ENCODE data around the gene ITPK1. TPM values are rescaled to one million over a fixed set of nuclear protein-coding genes. Genes with fewer than 3 reads are reported as not detected.

Gene ITPK1
- total and polyA plus RNA-seq, 10 of the 15 experiments (the other 5 are each of a cell fraction or from before 2014, with no cell fraction given) = 1.3 to 73.2 (median 27.0) TPM

DNA sequence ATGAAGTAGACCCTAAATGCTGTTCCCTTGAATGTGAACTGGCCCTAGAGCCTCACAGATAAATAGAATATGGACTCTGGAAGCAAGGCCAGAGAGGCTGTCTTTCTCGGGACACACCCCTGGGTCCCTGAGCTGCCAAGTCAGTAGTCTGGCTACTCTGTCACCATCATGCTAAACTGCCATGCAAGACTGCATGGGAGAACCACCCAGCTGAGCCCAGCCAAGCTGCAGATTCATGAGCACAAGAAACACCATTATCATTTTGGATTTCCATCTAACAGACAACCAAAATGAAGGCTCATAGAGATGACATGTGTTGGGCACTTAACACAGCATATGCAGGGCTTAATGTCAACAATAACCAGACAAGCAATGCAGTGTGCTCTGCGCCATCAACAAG is 139.5 kb downstream of the ITPK1 start (continued):
- TF ChIP-seq CEBPZ (IDR thresholded peaks at IDR 0.05; ENCODE audit: low read depth, low read length) (no peak), CREB1 (IDR thresholded peaks at IDR 0.05; ENCODE audit: low read depth) (no peak), STAT1 (conservative IDR thresholded peaks at IDR 0.05) (no peak)

GRCh38 chr14:92974541-92975345 is 141.0 kb downstream of the ITPK1 start:
- no peak for TF ChIP-seq CBFB (IDR thresholded peaks at IDR 0.05; ENCODE audit: low read depth)
- TF ChIP-seq MYC (IDR thresholded peaks at IDR 0.05; ENCODE audit: insufficient read depth, insufficient read length, insufficient replicate concordance, low read length, severe bottlenecking) = no peak
- no peak for TF ChIP-seq TAF1 (IDR thresholded peaks at IDR 0.05; ENCODE audit: borderline replicate concordance, low read depth, low read length)
- no peak for TF ChIP-seq TCF3 (IDR thresholded peaks at IDR 0.05; ENCODE audit: borderline replicate concordance, insufficient read depth, low read depth, low read length)
- no peak for TF ChIP-seq POLR2AphosphoS5 (IDR thresholded peaks at IDR 0.05; ENCODE audit: low read length)
- no peak for TF ChIP-seq CBX3 (IDR thresholded peaks at IDR 0.05; ENCODE audit: borderline replicate concordance, low read depth)
- no peak for TF ChIP-seq GATAD2B (conservative IDR thresholded peaks at IDR 0.05; ENCODE audit: low read depth)
- TF ChIP-seq ZNF217 (IDR thresholded peaks at IDR 0.05) = no peak
- TF ChIP-seq, protein P1, sequence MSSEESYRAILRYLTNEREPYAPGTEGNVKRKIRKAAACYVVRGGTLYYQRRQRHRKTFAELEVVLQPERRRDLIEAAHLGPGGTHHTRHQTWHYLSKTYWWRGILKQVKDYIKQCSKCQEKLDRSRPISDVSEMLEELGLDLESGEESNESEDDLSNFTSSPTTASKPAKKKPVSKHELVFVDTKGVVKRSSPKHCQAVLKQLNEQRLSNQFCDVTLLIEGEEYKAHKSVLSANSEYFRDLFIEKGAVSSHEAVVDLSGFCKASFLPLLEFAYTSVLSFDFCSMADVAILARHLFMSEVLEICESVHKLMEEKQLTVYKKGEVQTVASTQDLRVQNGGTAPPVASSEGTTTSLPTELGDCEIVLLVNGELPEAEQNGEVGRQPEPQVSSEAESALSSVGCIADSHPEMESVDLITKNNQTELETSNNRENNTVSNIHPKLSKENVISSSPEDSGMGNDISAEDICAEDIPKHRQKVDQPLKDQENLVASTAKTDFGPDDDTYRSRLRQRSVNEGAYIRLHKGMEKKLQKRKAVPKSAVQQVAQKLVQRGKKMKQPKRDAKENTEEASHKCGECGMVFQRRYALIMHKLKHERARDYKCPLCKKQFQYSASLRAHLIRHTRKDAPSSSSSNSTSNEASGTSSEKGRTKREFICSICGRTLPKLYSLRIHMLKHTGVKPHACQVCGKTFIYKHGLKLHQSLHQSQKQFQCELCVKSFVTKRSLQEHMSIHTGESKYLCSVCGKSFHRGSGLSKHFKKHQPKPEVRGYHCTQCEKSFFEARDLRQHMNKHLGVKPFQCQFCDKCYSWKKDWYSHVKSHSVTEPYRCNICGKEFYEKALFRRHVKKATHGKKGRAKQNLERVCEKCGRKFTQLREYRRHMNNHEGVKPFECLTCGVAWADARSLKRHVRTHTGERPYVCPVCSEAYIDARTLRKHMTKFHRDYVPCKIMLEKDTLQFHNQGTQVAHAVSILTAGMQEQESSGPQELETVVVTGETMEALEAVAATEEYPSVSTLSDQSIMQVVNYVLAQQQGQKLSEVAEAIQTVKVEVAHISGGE (CRISPR knock-in tag; IDR thresholded peaks at IDR 0.05) = no peak
- TF ChIP-seq SMC3 (IDR thresholded peaks at IDR 0.05; ENCODE audit: borderline replicate concordance, low read length) = no peak
- TF ChIP-seq MEF2A (IDR thresholded peaks at IDR 0.05; ENCODE audit: insufficient read depth, low read depth, low read length) = no peak
- TF ChIP-seq RUNX3 (IDR thresholded peaks at IDR 0.05; ENCODE audit: low read length) = no peak
- no peak for TF ChIP-seq CEBPB (IDR thresholded peaks at IDR 0.05; ENCODE audit: borderline replicate concordance in 1 of 2, low read depth in 2 of 2, low read length in 2 of 2)
- POLR2A ChIA-PET = no interaction called here
- Histone ChIP-seq H3K4me1 (ENCODE audit: control insufficient read depth, insufficient read depth, low read length) (no peaks in the 10 kb centered on the region), H3K79me2 (ENCODE audit: control insufficient read depth, insufficient read depth, low read length) (no peaks in the 10 kb centered on the region), H3K4me2 (ENCODE audit: control insufficient read depth, insufficient read depth) (no peak overlapping the region), H3K9ac (ENCODE audit: control insufficient read depth, insufficient read depth, low read length) (no peak overlapping the region), H2AFZ (ENCODE audit: control insufficient read depth, low read depth, low read length) (no peak overlapping the region), H3K27ac (ENCODE audit: control insufficient read depth, insufficient read depth) (no peak overlapping the region), H3K27me3 (replicated peaks in 1 of 2; ENCODE audit: control insufficient read depth in 2 of 2, insufficient read depth in 2 of 2, low read length in 1 of 2) (no peaks in the 10 kb centered on the region), H3K4me3 (no peak overlapping the region), H4K20me1 (ENCODE audit: control insufficient read depth, insufficient read depth) (no peaks in the 10 kb centered on the region), H3K9me3 (replicated peaks; ENCODE audit: control insufficient read depth, insufficient read depth, low read length) (peaks cover 37% of the 10 kb centered on the region), H3K36me3 (ENCODE audit: control insufficient read depth in 2 of 2, insufficient read depth in 2 of 2, low read length in 1 of 2) (peaks cover 2 to 15% of the 10 kb centered on the region in 2 experiments; a peak in 2 of 4 replicates)
- CTCF ChIA-PET = interaction anchor here (0.8 kb wide), 1 partner anchor 158 kb away, joined by 3 read pairs; no protein-coding TSS in a partner anchor
- FAIRE-seq = no peak
- no peak for DNase-seq (ENCODE audit: low read depth, low spot score)
- no TSS peak for BruUV-seq (replicated peaks)
- SMC1A ChIA-PET (ENCODE audit: uncharacterized antibody, unreplicated experiment) = no interaction called here
- 86% methylated on average over 17 of the region's 17 CpGs for WGBS (ENCODE audit: insufficient coverage, insufficient replicate concordance, low lambda C conversion rate, missing lambda C conversion rate)
- in situ Hi-C loops (cut with MboI) = no loop called here
- RAD21 ChIA-PET (ENCODE audit: unreplicated experiment) = no interaction called here
- no peak for ATAC-seq
- intact Hi-C loops (cut with micrococcal nuclease; ENCODE audit: unreplicated experiment) = no loop called here

All from GM12878 (cell line).